ENCODE data around the gene MRAP2. TPM values are rescaled to one million over a fixed set of nuclear protein-coding genes. Genes with fewer than 3 reads are reported as not detected.
"Not testable (repeated sequence)": the region's sequence is repeated elsewhere in the genome, so short reads cannot be mapped to it uniquely, and the experiment has no call there.

The MRAP2 gene
- total RNA-seq, 1 donor from 2014 or later = 8.5 TPM

DNA sequence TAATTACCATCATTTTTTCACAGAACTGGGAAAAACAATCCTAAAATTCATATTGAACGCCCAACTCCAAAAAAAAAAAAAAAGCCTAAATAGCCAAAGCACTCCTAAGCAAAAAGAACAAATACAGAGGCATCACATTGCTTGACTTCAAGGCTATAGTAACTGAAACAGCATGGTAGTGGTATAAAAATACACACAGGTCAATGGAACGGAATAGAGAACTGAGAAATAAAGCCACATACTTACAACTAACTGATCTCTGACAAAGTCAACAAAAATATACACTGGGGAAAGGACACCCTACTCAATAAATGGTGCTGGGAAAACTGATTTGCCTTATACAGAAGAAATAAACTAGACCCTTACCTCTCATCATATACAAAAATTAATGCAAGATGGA lies 89.6 kb downstream of the MRAP2 start:
- DNase-seq (ENCODE audit: low read depth) = no peak

DNA sequence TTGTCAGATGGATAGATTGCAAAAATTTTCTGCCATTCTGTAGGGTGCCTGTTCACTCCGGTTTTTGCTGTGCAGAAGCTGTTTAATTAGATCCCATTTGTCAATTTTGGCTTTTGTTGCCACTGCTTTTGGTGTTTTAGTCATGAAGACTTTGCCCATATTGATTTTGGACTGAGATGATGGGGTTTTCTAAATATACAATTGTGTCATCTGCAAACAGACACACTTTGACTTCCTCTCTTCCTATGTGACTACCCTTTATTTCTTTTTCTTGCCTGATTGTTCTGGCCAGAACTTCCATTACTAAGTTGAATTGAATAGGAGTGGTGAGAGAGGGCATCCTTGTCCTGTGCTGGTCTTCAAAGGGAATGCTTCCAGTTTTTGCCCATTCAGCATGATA lies 96.0 kb downstream of the MRAP2 start:
- DNase-seq (ENCODE audit: low read depth) = not testable (repeated sequence)

DNA sequence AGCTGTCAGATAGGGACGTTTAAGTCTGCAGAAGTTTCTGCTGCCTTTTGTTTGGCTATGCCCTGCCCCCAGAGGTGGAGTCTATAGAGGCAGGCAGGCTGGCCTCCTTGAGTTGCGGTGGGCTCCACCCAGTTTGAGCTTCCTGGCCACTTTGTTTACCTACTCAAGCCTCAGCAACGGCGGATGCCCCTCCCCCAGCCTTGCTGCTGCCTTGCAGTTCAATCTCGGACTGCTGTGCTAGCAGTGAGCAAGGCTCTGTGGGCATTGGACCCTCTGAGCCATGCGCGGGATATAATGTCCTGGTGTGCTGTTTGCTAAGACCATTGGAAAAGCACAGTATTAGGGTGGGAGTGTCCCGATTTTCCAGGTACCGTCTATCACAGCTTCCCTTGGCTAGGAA lies 99.8 kb downstream of the MRAP2 start:
- not testable (repeated sequence) for DNase-seq (ENCODE audit: low read depth)

DNA sequence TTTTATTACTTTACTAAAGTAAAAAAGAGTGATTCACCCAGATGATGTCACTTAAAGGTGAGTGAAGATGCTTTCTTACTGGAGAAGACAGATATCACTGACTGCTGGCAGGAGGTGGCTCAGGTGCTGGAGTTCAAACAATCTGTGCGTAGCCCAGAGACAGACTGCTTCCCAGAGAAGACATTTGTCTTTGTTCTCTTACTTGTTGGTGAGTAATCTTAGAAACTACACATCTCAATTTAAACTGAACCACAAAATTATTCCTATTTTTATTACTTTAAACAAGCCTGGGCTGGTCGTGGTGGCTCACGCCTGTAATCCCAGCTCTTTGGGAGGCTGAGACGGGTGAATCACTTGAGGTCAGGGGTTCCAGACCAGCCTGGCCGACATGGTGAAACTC lies 101.7 kb downstream of the MRAP2 start:
- no peak for DNase-seq (ENCODE audit: low read depth)

DNA sequence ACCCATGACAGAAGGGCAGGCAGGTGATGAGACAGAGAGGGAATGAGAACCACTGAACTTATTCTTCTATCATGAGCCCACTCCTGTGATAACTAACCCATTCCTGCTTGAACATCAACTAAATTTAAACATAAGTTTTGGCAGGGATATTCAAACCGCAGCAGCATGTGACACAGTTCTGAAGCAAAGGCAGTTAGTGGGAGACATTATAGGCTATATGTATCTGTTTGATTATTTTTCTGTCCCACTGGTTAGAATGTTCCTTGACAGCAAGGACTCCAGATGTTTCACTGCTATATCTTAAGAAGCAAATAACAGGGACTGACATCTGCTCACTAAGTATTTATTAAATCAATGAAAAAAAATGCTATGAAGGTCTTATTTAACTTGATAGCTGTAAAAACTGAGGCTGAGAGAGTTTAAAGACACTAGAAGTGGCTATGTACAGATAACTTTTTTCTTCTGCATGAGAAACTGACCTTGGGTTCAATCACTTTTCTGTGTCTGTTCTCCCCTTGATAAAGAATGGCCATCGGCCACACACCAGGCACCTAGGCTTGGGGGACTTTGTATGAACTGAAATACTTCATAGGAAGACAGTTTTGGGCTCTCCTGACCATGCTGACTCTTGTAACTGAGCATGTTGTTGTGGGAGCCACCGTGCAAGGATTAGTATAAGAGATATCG lies 102.9 kb downstream of the MRAP2 start:
- DNase-seq (ENCODE audit: low read depth) = no peak

DNA sequence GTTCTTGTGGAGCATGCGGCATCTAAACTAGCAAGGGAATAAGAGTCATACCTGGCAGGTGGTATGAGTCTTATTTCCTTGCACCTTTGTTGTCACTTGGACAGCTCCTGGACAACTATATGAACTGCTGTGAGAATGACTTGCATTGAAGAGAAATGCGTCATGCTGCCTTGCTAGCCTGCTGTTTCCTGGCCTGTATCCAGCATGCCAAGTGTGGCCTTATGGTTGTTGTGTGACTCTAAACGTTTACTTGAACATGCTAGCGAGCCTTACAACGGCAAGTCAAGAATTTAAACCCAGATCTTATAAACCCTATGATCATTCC lies 103.4 kb downstream of the MRAP2 start:
- no peak for DNase-seq (ENCODE audit: low read depth)

DNA sequence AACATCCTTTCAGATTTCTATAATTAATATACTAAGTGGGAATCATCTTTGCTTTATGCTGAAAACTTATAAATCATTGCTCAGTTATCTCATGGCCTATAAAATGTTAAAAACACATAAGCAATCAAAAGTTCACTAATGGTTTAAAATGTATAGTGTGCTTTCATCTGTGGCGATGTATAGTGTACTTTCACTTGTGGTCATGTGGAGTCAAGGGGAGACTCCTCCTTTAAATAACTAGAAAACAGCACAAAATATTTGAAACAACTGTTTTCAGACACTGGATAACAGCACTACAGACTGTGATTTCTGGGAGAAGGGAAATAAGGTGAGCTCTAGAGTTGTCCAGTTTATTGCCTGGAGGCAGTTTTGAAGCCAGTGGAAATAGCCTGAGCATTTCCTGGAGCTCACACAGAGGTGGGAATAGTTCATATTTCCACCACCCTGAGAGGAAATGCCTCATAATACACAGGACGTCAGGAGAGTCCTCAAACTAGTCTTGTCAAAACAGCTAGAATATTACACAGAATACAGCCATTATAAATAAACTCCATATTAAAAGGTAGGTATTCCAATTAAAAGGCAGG lies 104.5 kb downstream of the MRAP2 start:
- no peak for DNase-seq (ENCODE audit: low read depth)

DNA sequence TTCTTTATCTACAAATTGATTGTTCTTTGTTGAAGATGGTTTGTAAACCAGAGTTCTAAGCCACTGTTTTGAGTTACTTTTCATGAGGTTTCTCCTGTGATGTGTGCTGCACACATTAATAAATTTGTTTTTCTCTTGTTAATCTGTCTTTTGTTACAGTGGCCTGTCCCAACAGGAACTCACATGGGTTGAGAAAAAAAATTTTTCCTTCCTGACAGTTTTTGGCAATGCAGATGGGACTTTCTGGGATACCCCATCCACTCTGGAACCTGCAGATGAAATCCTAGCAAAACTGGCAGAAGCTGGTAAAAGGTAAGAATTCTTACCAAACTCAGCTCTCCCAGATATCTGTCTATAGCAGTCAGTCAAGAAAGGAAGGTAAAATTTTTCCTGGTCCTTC lies 105.7 kb downstream of the MRAP2 start:
- DNase-seq (ENCODE audit: low read depth) = no peak

Other genes starting within 250 kb of the MRAP2 start
- not detected in 2 replicates for gene RIPPLY2, start 180.4 kb upstream of the MRAP2 start, total RNA-seq
- 17.7 and 24.6 TPM in 2 replicates for gene CYB5R4, start 174.1 kb upstream of the MRAP2 start, total RNA-seq
- gene CEP162, start 193.9 kb downstream of the MRAP2 start, total RNA-seq = 10.1 and 12.2 TPM in 2 replicates

All from myocyte (in vitro differentiated cells).